Fibroblast of pulmonary artery (primary cell): ENCODE results near the gene CD180.

Experiments
- DNase-seq: peaks from one replicate; pipeline ENCODE4 v3.0.0-alpha.2; 2010; ENCODE audit warnings: low read depth
- H3K4me3 ChIP-seq: replicated peaks from 2 replicates; pipeline ENCODE4 v1.5.1; 2011; ENCODE audit warnings: low read depth, mild to moderate bottlenecking, control low read depth, low read length, moderate library complexity
- CTCF ChIP-seq: IDR thresholded peaks from 2 replicates; pipeline ENCODE4 v1.5.1; 2011; ENCODE audit warnings: mild to moderate bottlenecking, control low read depth, low read length, inconsistent platforms; ENCODE audit errors: missing control alignments

The CD180 gene

GRCh38 chr5:67166460-67167285 lies 29.9 kb downstream of the CD180 start:
- no peak for DNase-seq
- no peak overlapping the region for H3K4me3 ChIP-seq
- TF ChIP-seq CTCF = no peak

GRCh38 chr5:67165526-67166459 lies 30.8 kb downstream of the CD180 start:
- peak; percentile 82 for DNase-seq
- TF ChIP-seq CTCF = peak; percentile 76
- H3K4me3 ChIP-seq = no peak overlapping the region

DNA sequence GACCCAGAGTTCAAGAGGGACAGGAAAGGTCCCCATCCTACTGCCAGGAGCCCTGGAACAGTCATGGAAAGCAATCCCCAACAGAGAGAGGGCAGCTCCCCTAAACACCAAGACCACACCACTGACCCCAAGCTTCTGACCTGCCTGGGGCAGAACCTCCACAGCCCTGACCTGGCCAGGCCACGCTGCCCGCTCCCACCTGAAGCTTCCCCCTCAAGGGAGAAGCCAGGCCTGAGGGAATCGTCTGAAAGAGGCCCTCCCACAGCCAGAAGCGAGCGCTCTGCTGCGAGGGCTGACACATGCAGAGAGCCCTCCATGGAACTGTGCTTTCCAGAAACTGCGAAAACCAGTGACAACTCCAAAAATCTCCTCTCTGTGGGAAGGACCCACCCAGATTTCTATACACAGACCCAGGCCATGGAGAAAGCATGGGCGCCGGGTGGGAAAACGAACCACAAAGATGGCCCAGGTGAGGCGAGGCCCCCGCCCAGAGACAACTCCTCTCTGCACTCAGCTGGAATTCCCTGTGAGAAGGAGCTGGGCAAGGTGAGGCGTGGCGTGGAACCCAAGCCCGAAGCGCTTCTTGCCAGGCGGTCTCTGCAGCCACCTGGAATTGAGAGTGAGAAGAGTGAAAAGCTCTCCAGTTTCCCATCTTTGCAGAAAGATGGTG lies 31.6 kb downstream of the CD180 start:
- DNase-seq = no peak
- no peak for TF ChIP-seq CTCF
- no peak overlapping the region for H3K4me3 ChIP-seq

DNA sequence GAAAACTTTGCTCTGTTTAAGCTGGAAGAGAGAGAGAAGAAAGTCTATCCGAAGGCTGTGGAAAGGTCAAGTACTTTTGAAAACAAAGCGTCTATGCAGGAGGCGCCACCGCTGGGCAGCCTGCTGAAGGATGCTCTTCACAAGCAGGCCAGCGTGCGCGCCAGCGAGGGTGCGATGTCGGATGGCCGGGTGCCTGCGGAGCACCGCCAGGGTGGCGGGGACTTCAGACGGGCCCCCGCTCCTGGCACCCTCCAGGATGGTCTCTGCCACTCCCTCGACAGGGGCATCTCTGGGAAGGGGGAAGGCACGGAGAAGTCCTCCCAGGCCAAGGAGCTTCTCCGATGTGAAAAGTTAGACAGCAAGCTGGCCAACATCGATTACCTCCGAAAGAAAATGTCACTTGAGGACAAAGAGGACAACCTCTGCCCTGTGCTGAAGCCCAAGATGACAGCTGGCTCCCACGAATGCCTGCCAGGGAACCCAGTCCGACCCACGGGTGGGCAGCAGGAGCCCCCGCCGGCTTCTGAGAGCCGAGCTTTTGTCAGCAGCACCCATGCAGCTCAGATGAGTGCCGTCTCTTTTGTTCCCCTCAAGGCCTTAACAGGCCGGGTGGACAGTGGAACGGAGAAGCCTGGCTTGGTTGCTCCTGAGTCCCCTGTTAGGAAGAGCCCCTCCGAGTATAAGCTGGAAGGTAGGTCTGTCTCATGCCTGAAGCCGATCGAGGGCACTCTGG lies 32.6 kb downstream of the CD180 start:
- no peak for TF ChIP-seq CTCF
- DNase-seq = no peak
- H3K4me3 ChIP-seq = no peak overlapping the region

GRCh38 chr5:67163231-67163756 lies 33.3 kb downstream of the CD180 start:
- H3K4me3 ChIP-seq = no peak overlapping the region
- TF ChIP-seq CTCF = no peak
- no peak for DNase-seq

- TF ChIP-seq CTCF = no peak
- H3K4me3 ChIP-seq = no peak overlapping the region
- no peak for DNase-seq
Observed at GRCh38 chr5:67161767-67162166, 34.8 kb downstream of the CD180 start.
